ENCODE results near the gene FXN. TPM values are rescaled to one million over a fixed set of nuclear protein-coding genes. Genes with fewer than 3 reads are reported as not detected.

FXN gene
- polyA plus RNA-seq, 1 of the 3 experiments (the other 2 are of a cell fraction), result 15.7 TPM

Small RNAs within 50 kb of the gene (small RNA-seq; reads per million reads assigned to genes)
- 0 reads per million in 7 experiments for gene AL162730.1

Other genes with a start within 250 kb of the FXN start
- gene PRKACG, start 21.6 kb upstream of the FXN start, polyA plus RNA-seq (2012; rRNA removed), result not detected in 2 replicates
- gene TJP2, start 138.5 kb downstream of the FXN start, polyA plus RNA-seq (2012; rRNA removed), result 17.7 and 18.4 TPM in 2 replicates